Fibroblast of lung (primary cell): ENCODE results near the gene RASL11A.

Source experiments
- EZH2 ChIP-seq: IDR thresholded peaks from 2 replicates; pipeline ENCODE4 v1.5.1; 2012; ENCODE audit warnings: low read length, control low read depth, mild to moderate bottlenecking; ENCODE audit errors: missing control alignments
- TF ChIP-seq, protein P1 (sequence below), 2 donors: IDR thresholded peaks in 1 of 2; conservative IDR thresholded peaks in 1 of 2; 1 replicate in 1 of 2; 2 replicates in 1 of 2; pipeline ENCODE4 v1.5.1; 2011 to 2012; ENCODE audit warnings: low read length in 2 of 2, control low read depth in 1 of 2, inconsistent platforms in 1 of 2, low read depth in 1 of 2, mild to moderate bottlenecking in 1 of 2

DNA sequence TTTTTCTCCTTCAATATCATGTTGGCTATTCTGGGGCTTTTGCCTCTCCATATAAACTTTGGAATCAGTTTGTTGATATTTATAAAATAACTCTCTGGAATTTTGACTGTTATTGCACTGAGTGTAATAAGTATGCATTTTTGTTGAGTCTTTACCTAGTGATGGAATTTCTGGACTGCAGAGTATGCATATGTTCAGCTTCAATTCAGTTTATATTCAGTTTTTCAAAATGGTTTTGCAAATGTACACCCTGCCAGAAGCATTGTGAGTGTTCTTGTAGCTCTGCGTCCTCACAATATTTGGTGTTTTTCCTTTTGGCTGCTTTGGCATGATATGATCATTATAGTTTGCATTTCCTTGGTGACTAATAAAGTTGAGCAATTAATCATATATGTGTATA is 43.1 kb downstream of the RASL11A start:
- TF ChIP-seq, protein P1, sequence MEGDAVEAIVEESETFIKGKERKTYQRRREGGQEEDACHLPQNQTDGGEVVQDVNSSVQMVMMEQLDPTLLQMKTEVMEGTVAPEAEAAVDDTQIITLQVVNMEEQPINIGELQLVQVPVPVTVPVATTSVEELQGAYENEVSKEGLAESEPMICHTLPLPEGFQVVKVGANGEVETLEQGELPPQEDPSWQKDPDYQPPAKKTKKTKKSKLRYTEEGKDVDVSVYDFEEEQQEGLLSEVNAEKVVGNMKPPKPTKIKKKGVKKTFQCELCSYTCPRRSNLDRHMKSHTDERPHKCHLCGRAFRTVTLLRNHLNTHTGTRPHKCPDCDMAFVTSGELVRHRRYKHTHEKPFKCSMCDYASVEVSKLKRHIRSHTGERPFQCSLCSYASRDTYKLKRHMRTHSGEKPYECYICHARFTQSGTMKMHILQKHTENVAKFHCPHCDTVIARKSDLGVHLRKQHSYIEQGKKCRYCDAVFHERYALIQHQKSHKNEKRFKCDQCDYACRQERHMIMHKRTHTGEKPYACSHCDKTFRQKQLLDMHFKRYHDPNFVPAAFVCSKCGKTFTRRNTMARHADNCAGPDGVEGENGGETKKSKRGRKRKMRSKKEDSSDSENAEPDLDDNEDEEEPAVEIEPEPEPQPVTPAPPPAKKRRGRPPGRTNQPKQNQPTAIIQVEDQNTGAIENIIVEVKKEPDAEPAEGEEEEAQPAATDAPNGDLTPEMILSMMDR (conservative IDR thresholded peaks at IDR 0.05 in 1 of 2, IDR thresholded peaks at IDR 0.05 in 1 of 2; ENCODE audit: low read depth in 1 of 2, low read length in 2 of 2): no peak
- TF ChIP-seq EZH2: no peak
